Adrenal gland (tissue), 12 donors: ENCODE results near the gene GRPEL2. TPM values are rescaled to one million over a fixed set of nuclear protein-coding genes. Genes with fewer than 3 reads are reported as not detected.

Experiments
- DNase-seq, 7 donors: peaks; one replicate each; pipeline ENCODE4 v3.0.0-alpha.2; 2019 to 2020
- H3K27ac ChIP-seq, 5 donors: fragments of 200-600 bp; sonication (generic) in 4 of 5; 1 replicate in 3 of 5; 2 replicates in 2 of 5; pipeline versions ENCODE4 v1.5.1 to v1.8.0; 2016 to 2020; ENCODE audit warnings: mild to moderate bottlenecking in 1 of 5
- H3K27me3 ChIP-seq: fragments of 200-600 bp; 2 replicates; pipeline ENCODE4 v1.8.0; 2021
- H3K36me3 ChIP-seq, 2 donors: fragments of 200-600 bp; replicated peaks in 1 of 2; 1 replicate in 1 of 2; 2 replicates in 1 of 2; pipeline versions ENCODE4 v1.5.1 to v1.8.0; 2018 to 2022
- H3K4me1 ChIP-seq, 2 donors: fragments of 200-600 bp; replicated peaks in 1 of 2; 1 replicate in 1 of 2; 2 replicates in 1 of 2; pipeline versions ENCODE4 v1.5.1 to v1.8.0; 2018 to 2021
- H3K4me3 ChIP-seq, 4 donors: fragments of 200-600 bp; sonication (generic) in 3 of 4; one replicate each; pipeline ENCODE4 v1.5.1; 2016 to 2018
- H3K9me3 ChIP-seq, 3 donors: fragments of 200-600 bp; sonication (generic) in 1 of 3; replicated peaks in 1 of 3; 1 replicate in 2 of 3; 2 replicates in 1 of 3; pipeline versions ENCODE4 v1.5.1 to v1.8.0; 2016 to 2021
- CTCF ChIP-seq, 6 experiments: fragments of 450-650 bp in 4 of 6; fragments of 200-600 bp in 2 of 6; sonication (generic) in 1 of 6; IDR thresholded peaks; 1 replicate in 5 of 6; 2 replicates in 1 of 6; pipeline versions ENCODE4 v1.5.1 to v1.8.0; 2016 to 2021; ENCODE audit warnings: antibody characterized with exemption in 6 of 6, mild to moderate bottlenecking in 2 of 6, moderate library complexity in 1 of 6
- POLR2A ChIP-seq, 2 donors: fragments of 450-650 bp; IDR thresholded peaks; one replicate each; pipeline ENCODE4 v1.6.1; 2017; ENCODE audit warnings: antibody characterized with exemption in 2 of 2, mild to moderate bottlenecking in 2 of 2, moderate library complexity in 1 of 2
- WGBS, 4 donors: extraction: QIAGEN DNeasy Blood & Tissue Kit in 2 of 4; methylation state at CpG; one replicate each; pipeline versions ENCODE4 v1.1.5 to v1.1.7; 2013 to 2017; 5-methylcytosine and 5-hydroxymethylcytosine counted together
- intact Hi-C, 2 donors: fragments of 100-400 bp; cut with DNase I; formaldehyde crosslinking; loops; one replicate each; pipeline versions ENCODE4 v1.14.1 to v1.15.0; 2022 to 2023
- polyA plus RNA-seq, 3 donors: library from polyadenylated mRNA; stranded (reverse); fragments of 200-250 nt in 2 of 3; fragments of 350-450 nt in 1 of 3; fragmentation: Illumina TruSeq in 1 of 3; extraction: RNeasy Lipid Tissue Mini Kit (QIAGEN cat#74804) in 1 of 3; gene quantifications; one replicate each; pipeline ENCODE4 v1.2.3, GENCODE V29; 2013 to 2014
- total RNA-seq, 9 donors: library from RNA; depleted of rRNA in 4 of 9; stranded (reverse); fragments of >200 nt in 4 of 9; fragments of 120-200 nt in 1 of 9; fragmentation: NEBNext Ultra II Directional in 1 of 9; extraction: Animal tissue kit (Norgen Biotek cat#: 25700) in 1 of 9; gene quantifications; one replicate each; pipeline versions ENCODE4 v1.1.0 to v1.2.4, GENCODE V29; 2013 to 2023
- donor health status: healthy with polysubstance abuse.
- donor health status: Bipolar disorder and iron deficiency.
- donor health status: DM: yes; HTN: yes; CAD: no.
- donor health status: DM: no; HTN: no; CAD: no.
- donor health status: DM: no; HTN: no; CAD: no.
- donor health status: DM: yes; HTN: yes; CAD: no.

GRPEL2 gene
- total and polyA plus RNA-seq, 12 donors: 3.9 to 17.4 (median 12.0) TPM

- peak overlapping the region in 3 of 5 donors; percentile 0 to 80 (median 62) for H3K27ac ChIP-seq
- no peaks in the 10 kb centered on the region for H3K9me3 ChIP-seq
- WGBS, 4 donors: 67 to 75% (median 70%) methylated on average over 5 to 9 of the region's 9 CpGs
- H3K36me3 ChIP-seq: no peaks in the 10 kb centered on the region
- no peak overlapping the region for H3K4me3 ChIP-seq
- DNase-seq: peak in 1 of 7 donors; percentile 67
- peaks cover 28 to 74% of the 10 kb centered on the region in 2 donors for H3K4me1 ChIP-seq
- intact Hi-C loops: loop anchor here in 1 of 2 donors (2.0 kb wide), 1 partner anchor 47 kb away; no protein-coding TSS in a partner anchor
- TF ChIP-seq POLR2A (IDR thresholded peaks at IDR 0.05): no peak
- TF ChIP-seq CTCF (IDR thresholded peaks at IDR 0.05): no peak
- H3K27me3 ChIP-seq: no peaks in the 10 kb centered on the region
These were observed 38.1 kb downstream of the GRPEL2 start for GRCh38 chr5:149383399-149383798.

GRCh38 chr5:149386166-149386565 lies 40.9 kb downstream of the GRPEL2 start:
- intact Hi-C loops: no loop called here
- no peaks in the 10 kb centered on the region for H3K27me3 ChIP-seq
- H3K9me3 ChIP-seq: no peaks in the 10 kb centered on the region
- H3K4me1 ChIP-seq: peaks cover 30 to 71% of the 10 kb centered on the region in 2 donors
- DNase-seq: no peak
- peak overlapping the region; percentile 40 to 90 (median 80) for H3K27ac ChIP-seq
- no peak for TF ChIP-seq CTCF (IDR thresholded peaks at IDR 0.05)
- no peak for TF ChIP-seq POLR2A (IDR thresholded peaks at IDR 0.05)
- no peak overlapping the region for H3K4me3 ChIP-seq
- WGBS, 4 donors: 65 to 83% (median 69%) methylated on average over 4 to 5 of the region's 5 CpGs
- no peaks in the 10 kb centered on the region for H3K36me3 ChIP-seq

GRCh38 chr5:149387081-149387631 lies 41.9 kb downstream of the GRPEL2 start:
- Histone ChIP-seq H3K27me3 (no peaks in the 10 kb centered on the region), H3K9me3 (no peaks in the 10 kb centered on the region), H3K27ac (peak overlapping the region; percentile 45 to 90 (median 80)), H3K4me3 (no peak overlapping the region), H3K4me1 (peaks cover 28 to 61% of the 10 kb centered on the region in 2 donors), H3K36me3 (no peaks in the 10 kb centered on the region)
- TF ChIP-seq CTCF (IDR thresholded peaks at IDR 0.05) (no peak), POLR2A (IDR thresholded peaks at IDR 0.05) (no peak)
- peak in 5 of 7 donors; percentile 57 to 71 (median 70) for DNase-seq
- intact Hi-C loops: no loop called here
- WGBS, 4 donors: 27 to 36% (median 31%) methylated on average over 9 of the region's 9 CpGs

- no peak for TF ChIP-seq CTCF (IDR thresholded peaks at IDR 0.05)
- TF ChIP-seq POLR2A (IDR thresholded peaks at IDR 0.05): no peak
- Histone ChIP-seq H3K36me3 (no peaks in the 10 kb centered on the region), H3K9me3 (no peaks in the 10 kb centered on the region), H3K27me3 (no peaks in the 10 kb centered on the region), H3K27ac (peak overlapping the region; percentile 45 to 90 (median 80)), H3K4me3 (no peak overlapping the region), H3K4me1 (peaks cover 25 to 53% of the 10 kb centered on the region in 2 donors)
- 29 to 38% (median 32%) methylated on average over 1 of the region's 1 CpG for WGBS, 4 donors
- intact Hi-C loops: no loop called here
- DNase-seq: peak; percentile 68 to 85 (median 73)
These were observed 42.7 kb downstream of the GRPEL2 start for GRCh38 chr5:149387982-149388381.
